Measurements from ENCODE around the gene ZBTB6.

Gene ZBTB6

DNA sequence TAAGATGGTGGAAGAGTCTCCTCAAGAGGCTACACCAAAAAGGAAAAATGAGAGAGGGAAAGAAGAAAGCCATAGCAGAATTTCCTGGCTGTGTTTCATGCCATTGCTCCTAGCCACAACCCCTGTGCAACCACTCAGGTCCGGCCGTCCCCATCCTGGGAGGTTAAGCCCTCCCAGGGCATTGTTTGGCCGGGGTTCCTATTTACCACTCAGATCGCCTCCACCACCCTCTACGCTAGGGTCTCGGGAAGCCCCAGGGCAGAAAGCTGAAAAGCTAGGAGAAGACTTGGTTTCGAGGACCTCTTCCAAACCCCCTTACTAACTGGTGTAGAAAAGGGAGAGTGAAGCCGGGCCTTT lies 8.7 kb downstream of the ZBTB6 start:
- no peaks in the 10 kb centered on the region for H3K9me3 ChIP-seq (ENCODE audit: control insufficient read depth, insufficient read depth, low read depth, low read length)
- 0 out of 2 replicates have a peak, but pooled peaks cover 3% of the 10 kb centered on the region for H3K4me1 ChIP-seq (ENCODE audit: control insufficient read depth, insufficient read depth, low read length)
- POLR2A ChIA-PET = interaction anchor here (1.1 to 3.7 kb wide), 6 partner anchors 9 to 37 kb away, joined by 7 to 44 read pairs (median 22); partner anchors contain the start of genes RABGAP1, ZBTB26 and ZBTB6
- H3K36me3 ChIP-seq (ENCODE audit: control insufficient read depth in 2 of 2, insufficient read depth in 1 of 2, low read length in 2 of 2) = peaks cover 0 to 2% of the 10 kb centered on the region in 2 experiments; a peak in 1 of 3 replicates
- H3K4me3 ChIP-seq (ENCODE audit: low read depth, low read length) = peak overlapping the region; percentile 94
- CTCF ChIA-PET = interaction anchor here (0.6 to 1.3 kb wide), 2 partner anchors 26 to 29 kb away, joined by 3 read pairs; no protein-coding TSS in a partner anchor
- TF ChIP-seq ZNF837 (tag by site-specific recombination; IDR thresholded peaks at IDR 0.05) (no peak), GLIS1 (tag by site-specific recombination; IDR thresholded peaks at IDR 0.05) (0 out of 2 replicates have a peak, but pooled peaks have one; percentile 26), GLIS2 (tag by site-specific recombination; IDR thresholded peaks at IDR 0.05) (peak; percentile 72), ZBTB20 (tag by site-specific recombination; IDR thresholded peaks at IDR 0.05) (peak; percentile 42; the same call in 1 of the 2 replicates), ZNF112 (tag by site-specific recombination; IDR thresholded peaks at IDR 0.05) (no peak)
- TF ChIP-seq, protein P1, sequence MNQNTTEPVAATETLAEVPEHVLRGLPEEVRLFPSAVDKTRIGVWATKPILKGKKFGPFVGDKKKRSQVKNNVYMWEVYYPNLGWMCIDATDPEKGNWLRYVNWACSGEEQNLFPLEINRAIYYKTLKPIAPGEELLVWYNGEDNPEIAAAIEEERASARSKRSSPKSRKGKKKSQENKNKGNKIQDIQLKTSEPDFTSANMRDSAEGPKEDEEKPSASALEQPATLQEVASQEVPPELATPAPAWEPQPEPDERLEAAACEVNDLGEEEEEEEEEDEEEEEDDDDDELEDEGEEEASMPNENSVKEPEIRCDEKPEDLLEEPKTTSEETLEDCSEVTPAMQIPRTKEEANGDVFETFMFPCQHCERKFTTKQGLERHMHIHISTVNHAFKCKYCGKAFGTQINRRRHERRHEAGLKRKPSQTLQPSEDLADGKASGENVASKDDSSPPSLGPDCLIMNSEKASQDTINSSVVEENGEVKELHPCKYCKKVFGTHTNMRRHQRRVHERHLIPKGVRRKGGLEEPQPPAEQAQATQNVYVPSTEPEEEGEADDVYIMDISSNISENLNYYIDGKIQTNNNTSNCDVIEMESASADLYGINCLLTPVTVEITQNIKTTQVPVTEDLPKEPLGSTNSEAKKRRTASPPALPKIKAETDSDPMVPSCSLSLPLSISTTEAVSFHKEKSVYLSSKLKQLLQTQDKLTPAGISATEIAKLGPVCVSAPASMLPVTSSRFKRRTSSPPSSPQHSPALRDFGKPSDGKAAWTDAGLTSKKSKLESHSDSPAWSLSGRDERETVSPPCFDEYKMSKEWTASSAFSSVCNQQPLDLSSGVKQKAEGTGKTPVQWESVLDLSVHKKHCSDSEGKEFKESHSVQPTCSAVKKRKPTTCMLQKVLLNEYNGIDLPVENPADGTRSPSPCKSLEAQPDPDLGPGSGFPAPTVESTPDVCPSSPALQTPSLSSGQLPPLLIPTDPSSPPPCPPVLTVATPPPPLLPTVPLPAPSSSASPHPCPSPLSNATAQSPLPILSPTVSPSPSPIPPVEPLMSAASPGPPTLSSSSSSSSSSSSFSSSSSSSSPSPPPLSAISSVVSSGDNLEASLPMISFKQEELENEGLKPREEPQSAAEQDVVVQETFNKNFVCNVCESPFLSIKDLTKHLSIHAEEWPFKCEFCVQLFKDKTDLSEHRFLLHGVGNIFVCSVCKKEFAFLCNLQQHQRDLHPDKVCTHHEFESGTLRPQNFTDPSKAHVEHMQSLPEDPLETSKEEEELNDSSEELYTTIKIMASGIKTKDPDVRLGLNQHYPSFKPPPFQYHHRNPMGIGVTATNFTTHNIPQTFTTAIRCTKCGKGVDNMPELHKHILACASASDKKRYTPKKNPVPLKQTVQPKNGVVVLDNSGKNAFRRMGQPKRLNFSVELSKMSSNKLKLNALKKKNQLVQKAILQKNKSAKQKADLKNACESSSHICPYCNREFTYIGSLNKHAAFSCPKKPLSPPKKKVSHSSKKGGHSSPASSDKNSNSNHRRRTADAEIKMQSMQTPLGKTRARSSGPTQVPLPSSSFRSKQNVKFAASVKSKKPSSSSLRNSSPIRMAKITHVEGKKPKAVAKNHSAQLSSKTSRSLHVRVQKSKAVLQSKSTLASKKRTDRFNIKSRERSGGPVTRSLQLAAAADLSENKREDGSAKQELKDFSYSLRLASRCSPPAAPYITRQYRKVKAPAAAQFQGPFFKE (tag by site-specific recombination; IDR thresholded peaks at IDR 0.05; ENCODE audit: borderline replicate concordance) = no peak
- TF ChIP-seq, protein P2, sequence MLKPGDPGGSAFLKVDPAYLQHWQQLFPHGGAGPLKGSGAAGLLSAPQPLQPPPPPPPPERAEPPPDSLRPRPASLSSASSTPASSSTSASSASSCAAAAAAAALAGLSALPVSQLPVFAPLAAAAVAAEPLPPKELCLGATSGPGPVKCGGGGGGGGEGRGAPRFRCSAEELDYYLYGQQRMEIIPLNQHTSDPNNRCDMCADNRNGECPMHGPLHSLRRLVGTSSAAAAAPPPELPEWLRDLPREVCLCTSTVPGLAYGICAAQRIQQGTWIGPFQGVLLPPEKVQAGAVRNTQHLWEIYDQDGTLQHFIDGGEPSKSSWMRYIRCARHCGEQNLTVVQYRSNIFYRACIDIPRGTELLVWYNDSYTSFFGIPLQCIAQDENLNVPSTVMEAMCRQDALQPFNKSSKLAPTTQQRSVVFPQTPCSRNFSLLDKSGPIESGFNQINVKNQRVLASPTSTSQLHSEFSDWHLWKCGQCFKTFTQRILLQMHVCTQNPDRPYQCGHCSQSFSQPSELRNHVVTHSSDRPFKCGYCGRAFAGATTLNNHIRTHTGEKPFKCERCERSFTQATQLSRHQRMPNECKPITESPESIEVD (tag by site-specific recombination; IDR thresholded peaks at IDR 0.05) = no peak
- TF ChIP-seq, protein P3, sequence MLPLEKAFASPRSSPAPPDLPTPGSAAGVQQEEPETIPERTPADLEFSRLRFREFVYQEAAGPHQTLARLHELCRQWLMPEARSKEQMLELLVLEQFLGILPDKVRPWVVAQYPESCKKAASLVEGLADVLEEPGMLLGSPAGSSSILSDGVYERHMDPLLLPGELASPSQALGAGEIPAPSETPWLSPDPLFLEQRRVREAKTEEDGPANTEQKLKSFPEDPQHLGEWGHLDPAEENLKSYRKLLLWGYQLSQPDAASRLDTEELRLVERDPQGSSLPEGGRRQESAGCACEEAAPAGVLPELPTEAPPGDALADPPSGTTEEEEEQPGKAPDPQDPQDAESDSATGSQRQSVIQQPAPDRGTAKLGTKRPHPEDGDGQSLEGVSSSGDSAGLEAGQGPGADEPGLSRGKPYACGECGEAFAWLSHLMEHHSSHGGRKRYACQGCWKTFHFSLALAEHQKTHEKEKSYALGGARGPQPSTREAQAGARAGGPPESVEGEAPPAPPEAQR (tag by site-specific recombination; IDR thresholded peaks at IDR 0.05) = no peak
- TF ChIP-seq, protein P4, sequence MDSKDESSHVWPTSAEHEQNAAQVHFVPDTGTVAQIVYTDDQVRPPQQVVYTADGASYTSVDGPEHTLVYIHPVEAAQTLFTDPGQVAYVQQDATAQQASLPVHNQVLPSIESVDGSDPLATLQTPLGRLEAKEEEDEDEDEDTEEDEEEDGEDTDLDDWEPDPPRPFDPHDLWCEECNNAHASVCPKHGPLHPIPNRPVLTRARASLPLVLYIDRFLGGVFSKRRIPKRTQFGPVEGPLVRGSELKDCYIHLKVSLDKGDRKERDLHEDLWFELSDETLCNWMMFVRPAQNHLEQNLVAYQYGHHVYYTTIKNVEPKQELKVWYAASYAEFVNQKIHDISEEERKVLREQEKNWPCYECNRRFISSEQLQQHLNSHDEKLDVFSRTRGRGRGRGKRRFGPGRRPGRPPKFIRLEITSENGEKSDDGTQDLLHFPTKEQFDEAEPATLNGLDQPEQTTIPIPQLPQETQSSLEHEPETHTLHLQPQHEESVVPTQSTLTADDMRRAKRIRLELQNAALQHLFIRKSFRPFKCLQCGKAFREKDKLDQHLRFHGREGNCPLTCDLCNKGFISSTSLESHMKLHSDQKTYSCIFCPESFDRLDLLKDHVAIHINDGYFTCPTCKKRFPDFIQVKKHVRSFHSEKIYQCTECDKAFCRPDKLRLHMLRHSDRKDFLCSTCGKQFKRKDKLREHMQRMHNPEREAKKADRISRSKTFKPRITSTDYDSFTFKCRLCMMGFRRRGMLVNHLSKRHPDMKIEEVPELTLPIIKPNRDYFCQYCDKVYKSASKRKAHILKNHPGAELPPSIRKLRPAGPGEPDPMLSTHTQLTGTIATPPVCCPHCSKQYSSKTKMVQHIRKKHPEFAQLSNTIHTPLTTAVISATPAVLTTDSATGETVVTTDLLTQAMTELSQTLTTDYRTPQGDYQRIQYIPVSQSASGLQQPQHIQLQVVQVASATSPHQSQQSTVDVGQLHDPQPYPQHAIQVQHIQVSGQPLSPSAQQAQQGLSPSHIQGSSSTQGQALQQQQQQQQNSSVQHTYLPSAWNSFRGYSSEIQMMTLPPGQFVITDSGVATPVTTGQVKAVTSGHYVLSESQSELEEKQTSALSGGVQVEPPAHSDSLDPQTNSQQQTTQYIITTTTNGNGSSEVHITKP (tag by site-specific recombination; IDR thresholded peaks at IDR 0.05) = peak; percentile 80
- peak overlapping the region; percentile 81 for H3K27ac ChIP-seq (ENCODE audit: extremely low read depth, low read depth, low read length)

DNA sequence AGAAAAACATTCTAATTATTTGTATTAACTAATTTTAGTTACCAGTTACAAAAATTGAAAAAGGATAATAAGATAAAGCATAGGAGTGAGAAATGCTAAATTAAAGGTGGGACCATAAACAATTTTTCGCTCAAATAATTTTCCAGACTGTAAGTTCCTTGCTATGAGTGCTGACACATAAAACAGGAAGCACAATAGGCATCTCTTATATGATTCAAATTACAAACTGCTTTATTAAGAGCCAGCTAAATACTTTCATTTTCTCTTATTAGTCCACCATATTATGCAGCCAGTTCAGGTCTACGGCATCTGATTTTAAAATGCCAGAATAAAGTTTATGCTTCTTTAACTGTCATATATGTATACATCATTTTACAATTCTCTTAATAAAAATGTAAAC lies 12.3 kb downstream of the ZBTB6 start:
- Histone ChIP-seq H3K9me3 (ENCODE audit: control insufficient read depth, insufficient read depth, low read depth, low read length) (no peaks in the 10 kb centered on the region), H3K36me3 (ENCODE audit: control insufficient read depth in 2 of 2, insufficient read depth in 1 of 2, low read length in 2 of 2) (peaks cover 9 to 12% of the 10 kb centered on the region in 2 experiments), H3K4me1 (ENCODE audit: control insufficient read depth, insufficient read depth, low read length) (0 out of 2 replicates have a peak, but pooled peaks cover 3% of the 10 kb centered on the region), H3K27ac (ENCODE audit: extremely low read depth, low read depth, low read length) (no peak overlapping the region), H3K4me3 (ENCODE audit: low read depth, low read length) (no peak overlapping the region)
- ChIA-PET POLR2A (interaction anchor here (0.7 to 1.5 kb wide), 4 partner anchors 9 to 40 kb away, joined by 3 to 7 read pairs (median 3); partner anchors contain the start of genes RABGAP1 and ZBTB26), CTCF (interaction anchor here (0.6 to 1.0 kb wide), 3 partner anchors 15 to 1678 kb away, joined by 3 to 4 read pairs (median 3); no protein-coding TSS in a partner anchor)
- TF ChIP-seq, protein P5, sequence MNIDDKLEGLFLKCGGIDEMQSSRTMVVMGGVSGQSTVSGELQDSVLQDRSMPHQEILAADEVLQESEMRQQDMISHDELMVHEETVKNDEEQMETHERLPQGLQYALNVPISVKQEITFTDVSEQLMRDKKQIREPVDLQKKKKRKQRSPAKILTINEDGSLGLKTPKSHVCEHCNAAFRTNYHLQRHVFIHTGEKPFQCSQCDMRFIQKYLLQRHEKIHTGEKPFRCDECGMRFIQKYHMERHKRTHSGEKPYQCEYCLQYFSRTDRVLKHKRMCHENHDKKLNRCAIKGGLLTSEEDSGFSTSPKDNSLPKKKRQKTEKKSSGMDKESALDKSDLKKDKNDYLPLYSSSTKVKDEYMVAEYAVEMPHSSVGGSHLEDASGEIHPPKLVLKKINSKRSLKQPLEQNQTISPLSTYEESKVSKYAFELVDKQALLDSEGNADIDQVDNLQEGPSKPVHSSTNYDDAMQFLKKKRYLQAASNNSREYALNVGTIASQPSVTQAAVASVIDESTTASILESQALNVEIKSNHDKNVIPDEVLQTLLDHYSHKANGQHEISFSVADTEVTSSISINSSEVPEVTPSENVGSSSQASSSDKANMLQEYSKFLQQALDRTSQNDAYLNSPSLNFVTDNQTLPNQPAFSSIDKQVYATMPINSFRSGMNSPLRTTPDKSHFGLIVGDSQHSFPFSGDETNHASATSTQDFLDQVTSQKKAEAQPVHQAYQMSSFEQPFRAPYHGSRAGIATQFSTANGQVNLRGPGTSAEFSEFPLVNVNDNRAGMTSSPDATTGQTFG (tag by site-specific recombination; IDR thresholded peaks at IDR 0.05; ENCODE audit: borderline replicate concordance) = no peak
- TF ChIP-seq ZNF660 (tag by site-specific recombination; IDR thresholded peaks at IDR 0.05) (no peak), ZNF792 (tag by site-specific recombination; IDR thresholded peaks at IDR 0.05) (no peak), ZNF302 (tag by site-specific recombination; IDR thresholded peaks at IDR 0.05; ENCODE audit: low read depth) (no peak), ZNF132 (tag by site-specific recombination; IDR thresholded peaks at IDR 0.05; ENCODE audit: borderline replicate concordance) (no peak), EGR2 (tag by site-specific recombination; IDR thresholded peaks at IDR 0.05; ENCODE audit: low read depth) (no peak), ZNF426 (tag by site-specific recombination; IDR thresholded peaks at IDR 0.05) (no peak), ZNF623 (tag by site-specific recombination; IDR thresholded peaks at IDR 0.05) (no peak), ZNF19 (tag by site-specific recombination; IDR thresholded peaks at IDR 0.05; ENCODE audit: low read depth) (no peak), FEZF1 (tag by site-specific recombination; IDR thresholded peaks at IDR 0.05) (no peak)

All from HEK293 (cell line).